ENCODE measurements around the gene OTUB2. TPM values are rescaled to one million over a fixed set of nuclear protein-coding genes. Genes with fewer than 3 reads are reported as not detected.

The OTUB2 gene
- total RNA-seq, 3 donors from 2014 or later: 1.3 to 3.5 (median 1.4) TPM

DNA sequence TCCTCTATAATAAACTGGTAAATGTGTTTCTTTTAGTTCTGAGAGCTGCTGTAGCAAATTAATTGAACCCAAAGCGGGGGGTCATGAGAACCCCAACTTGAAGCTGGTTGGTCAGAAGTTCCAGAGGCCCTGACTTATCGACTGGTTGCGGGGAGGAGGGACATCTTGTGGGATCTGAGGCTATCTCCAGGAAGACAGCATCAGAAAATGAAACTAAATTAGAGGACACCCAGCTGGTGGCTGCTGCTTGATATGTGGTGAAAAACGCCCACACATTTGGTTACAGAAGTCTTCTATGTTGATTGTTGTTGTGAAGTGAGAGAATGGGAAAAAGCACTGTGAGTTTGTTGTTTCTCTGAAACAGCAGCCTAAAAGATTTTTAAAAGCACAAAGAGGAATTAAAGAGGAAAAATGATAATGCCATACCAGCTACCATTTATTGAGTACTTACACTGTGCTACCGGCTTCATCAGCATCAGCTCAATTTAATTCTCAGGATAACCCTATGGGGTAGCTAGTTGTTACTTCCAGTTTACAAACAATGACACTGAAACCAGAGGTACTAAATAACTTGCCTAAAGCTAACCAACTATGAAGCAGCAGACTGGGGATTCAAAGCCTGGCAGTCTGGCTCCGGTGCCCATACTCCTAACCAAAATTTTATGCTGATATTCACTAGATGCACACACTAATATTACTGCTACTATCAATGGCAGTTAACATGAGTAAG lies 30.6 kb downstream of the OTUB2 start:
- peak; percentile 37 for ATAC-seq

DNA sequence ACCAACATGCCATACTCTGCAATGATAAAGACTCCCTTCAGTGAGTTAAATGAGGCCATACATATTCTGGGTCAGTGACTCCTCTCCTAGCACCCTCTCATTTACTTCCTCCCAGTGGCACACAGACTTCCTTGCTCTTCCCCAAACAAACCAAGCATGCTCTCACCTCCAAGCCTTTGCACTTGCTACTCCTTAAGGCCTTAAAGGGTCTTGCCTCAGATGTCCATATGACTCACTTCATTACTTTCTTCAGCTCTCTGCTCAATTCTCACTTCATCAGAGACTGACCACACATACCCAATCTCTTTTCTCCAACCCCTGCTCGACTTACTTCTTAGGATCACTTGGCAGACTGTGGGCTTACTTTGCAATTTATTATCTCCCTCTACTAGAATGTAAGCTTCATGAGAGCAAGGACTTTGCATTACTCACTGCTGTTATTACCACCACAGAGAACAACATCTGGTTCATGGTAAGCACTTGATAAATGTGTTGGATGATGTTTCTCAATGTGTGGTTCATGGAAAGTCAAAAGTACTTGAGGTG lies 32.1 kb downstream of the OTUB2 start:
- TF ChIP-seq, protein P1, sequence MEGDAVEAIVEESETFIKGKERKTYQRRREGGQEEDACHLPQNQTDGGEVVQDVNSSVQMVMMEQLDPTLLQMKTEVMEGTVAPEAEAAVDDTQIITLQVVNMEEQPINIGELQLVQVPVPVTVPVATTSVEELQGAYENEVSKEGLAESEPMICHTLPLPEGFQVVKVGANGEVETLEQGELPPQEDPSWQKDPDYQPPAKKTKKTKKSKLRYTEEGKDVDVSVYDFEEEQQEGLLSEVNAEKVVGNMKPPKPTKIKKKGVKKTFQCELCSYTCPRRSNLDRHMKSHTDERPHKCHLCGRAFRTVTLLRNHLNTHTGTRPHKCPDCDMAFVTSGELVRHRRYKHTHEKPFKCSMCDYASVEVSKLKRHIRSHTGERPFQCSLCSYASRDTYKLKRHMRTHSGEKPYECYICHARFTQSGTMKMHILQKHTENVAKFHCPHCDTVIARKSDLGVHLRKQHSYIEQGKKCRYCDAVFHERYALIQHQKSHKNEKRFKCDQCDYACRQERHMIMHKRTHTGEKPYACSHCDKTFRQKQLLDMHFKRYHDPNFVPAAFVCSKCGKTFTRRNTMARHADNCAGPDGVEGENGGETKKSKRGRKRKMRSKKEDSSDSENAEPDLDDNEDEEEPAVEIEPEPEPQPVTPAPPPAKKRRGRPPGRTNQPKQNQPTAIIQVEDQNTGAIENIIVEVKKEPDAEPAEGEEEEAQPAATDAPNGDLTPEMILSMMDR (IDR thresholded peaks at IDR 0.05): no peak
- intact Hi-C loops (cut with DNase I, micrococcal nuclease): no loop called here
- ATAC-seq (peak; percentile 7), DNase-seq (no peak)
- no peaks in the 10 kb centered on the region for H3K9me3 ChIP-seq
- peaks cover 10% of the 10 kb centered on the region for H3K4me1 ChIP-seq (ENCODE audit: low read depth)
- H3K36me3 ChIP-seq (ENCODE audit: low read depth): no peaks in the 10 kb centered on the region
- H3K4me3 ChIP-seq: no peak overlapping the region

More for the DNA sequence above, 30.6 kb downstream of the OTUB2 start:
- Histone ChIP-seq H3K36me3 (ENCODE audit: low read depth) (no peaks in the 10 kb centered on the region), H3K9me3 (no peaks in the 10 kb centered on the region), H3K4me3 (no peak overlapping the region), H3K4me1 (ENCODE audit: low read depth) (peaks cover 10% of the 10 kb centered on the region)
- intact Hi-C loops (cut with DNase I, micrococcal nuclease): no loop called here
- DNase-seq: peak in 1 of 3 donors; percentile 45
- TF ChIP-seq, protein P1 (IDR thresholded peaks at IDR 0.05): no peak

DNA sequence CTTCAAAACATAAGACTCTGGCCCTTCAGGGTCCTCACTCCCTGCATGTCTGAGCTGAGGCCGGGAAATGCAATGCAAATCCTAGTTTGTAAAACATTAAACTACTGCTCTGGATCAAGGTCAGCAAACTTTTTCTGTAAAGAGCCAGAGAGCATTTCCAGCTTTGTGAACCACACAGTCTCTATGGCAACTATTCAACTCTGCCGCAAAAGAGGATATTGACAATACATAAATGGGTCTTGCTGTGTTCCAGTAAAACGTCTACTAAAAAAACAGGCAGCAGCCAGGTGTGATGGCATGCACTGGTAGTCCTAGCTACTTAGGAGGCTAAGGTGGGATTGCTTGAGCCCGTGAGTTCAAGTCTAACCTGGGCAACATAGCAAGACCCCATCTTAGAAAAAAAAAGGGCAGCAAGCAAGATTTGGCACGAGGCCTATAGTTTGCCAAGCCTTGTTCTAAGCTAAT lies 32.6 kb downstream of the OTUB2 start:
- peak in 1 of 3 donors; percentile 47 for DNase-seq
- H3K4me1 ChIP-seq (ENCODE audit: low read depth): peaks cover 10% of the 10 kb centered on the region
- peak; percentile 76 for ATAC-seq
- no peak overlapping the region for H3K4me3 ChIP-seq
- TF ChIP-seq, protein P1 (IDR thresholded peaks at IDR 0.05): no peak
- no peaks in the 10 kb centered on the region for H3K9me3 ChIP-seq
- intact Hi-C loops (cut with DNase I, micrococcal nuclease): no loop called here
- H3K36me3 ChIP-seq (ENCODE audit: low read depth): no peaks in the 10 kb centered on the region

DNA sequence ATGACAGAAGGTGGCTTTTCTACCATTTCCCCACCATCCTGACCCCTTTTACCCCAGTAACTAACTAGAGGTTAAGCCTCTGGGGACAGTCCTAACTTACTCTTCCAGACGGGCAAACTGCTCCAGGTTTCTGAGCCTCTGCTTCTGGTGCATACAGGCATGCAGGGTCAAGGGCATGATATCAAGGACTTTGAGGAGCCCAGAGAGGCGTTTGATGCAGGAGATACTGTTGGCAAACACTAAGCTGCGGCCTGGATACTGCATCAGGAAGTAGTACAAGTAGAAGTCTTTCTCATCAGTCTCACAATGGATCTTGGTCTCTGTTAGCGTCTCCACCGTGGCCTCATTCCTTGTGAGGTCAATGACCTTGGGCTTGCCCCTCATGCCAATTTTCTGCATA lies 33.9 kb downstream of the OTUB2 start:
- Histone ChIP-seq H3K4me1 (ENCODE audit: low read depth) (peaks cover 10% of the 10 kb centered on the region), H3K4me3 (no peak overlapping the region), H3K36me3 (ENCODE audit: low read depth) (no peaks in the 10 kb centered on the region), H3K9me3 (no peaks in the 10 kb centered on the region)
- TF ChIP-seq, protein P1 (IDR thresholded peaks at IDR 0.05): no peak
- ATAC-seq (no peak), DNase-seq (no peak)
- intact Hi-C loops (cut with DNase I, micrococcal nuclease): no loop called here

DNA sequence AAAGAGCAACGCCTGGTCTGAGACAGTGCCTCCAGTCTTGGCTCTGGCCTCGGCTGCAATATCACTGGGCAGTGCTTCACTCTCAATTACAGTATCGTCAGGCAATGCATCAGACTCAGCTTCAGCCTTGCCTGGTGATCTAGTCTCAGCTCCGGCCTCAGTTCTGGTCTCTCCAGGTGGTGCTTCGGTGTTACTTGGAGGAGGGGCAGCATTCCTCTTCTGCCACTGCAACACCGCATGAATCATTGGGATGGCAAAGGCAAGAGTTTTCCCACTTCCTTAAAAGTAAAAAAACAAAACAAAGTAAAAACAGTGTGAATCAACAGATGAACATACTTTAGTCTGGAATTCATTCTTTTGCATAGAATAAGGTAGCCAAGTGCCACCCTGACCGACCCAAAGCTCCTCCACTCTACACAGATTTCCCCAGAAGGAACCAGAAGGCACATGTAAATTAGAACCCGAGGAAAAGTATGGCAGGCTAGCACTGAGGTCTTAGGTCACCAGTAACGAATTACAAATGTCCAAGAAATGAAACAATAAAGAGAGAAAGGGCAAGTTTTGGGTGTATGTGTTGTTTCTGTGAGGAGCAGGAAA lies 36.3 kb downstream of the OTUB2 start:
- DNase-seq: no peak
- TF ChIP-seq, protein P1 (IDR thresholded peaks at IDR 0.05): no peak
- H3K36me3 ChIP-seq (ENCODE audit: low read depth): no peaks in the 10 kb centered on the region
- no peak for ATAC-seq
- no peaks in the 10 kb centered on the region for H3K9me3 ChIP-seq
- H3K4me3 ChIP-seq: no peak overlapping the region
- intact Hi-C loops (cut with DNase I, micrococcal nuclease): no loop called here
- peaks cover 24% of the 10 kb centered on the region for H3K4me1 ChIP-seq (ENCODE audit: low read depth)
